ENCODE results near the gene HLF. TPM values are rescaled to one million over a fixed set of nuclear protein-coding genes. Genes with fewer than 3 reads are reported as not detected.

Gene HLF
- total and polyA plus RNA-seq, 8 donors: 1.6 to 42.4 (median 9.6) TPM

DNA sequence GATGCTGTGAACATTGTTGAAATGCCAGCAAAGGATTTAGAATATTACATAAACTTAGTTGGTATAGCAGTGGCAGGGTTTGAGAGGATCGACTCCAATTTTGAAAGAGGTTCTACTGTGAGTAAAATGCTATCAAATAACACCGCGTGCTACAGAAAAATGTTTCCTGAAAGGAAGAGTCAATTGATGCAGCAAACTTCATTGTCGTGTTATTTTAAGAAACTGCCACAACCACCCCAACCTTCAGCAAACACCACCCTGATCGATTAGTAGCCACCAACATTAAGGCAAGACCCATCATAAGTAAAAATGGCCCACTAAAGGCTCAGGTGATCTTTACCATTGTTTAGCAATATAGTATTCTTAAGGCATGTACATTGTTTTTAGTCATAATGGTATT, 27.3 kb downstream of the HLF start:
- no peak for DNase-seq
- WGBS, 5 donors: 84 to 92% (median 88%) methylated on average over 5 of the region's 5 CpGs
- Histone ChIP-seq H3K27ac (no peak overlapping the region), H3K27me3 (no peaks in the 10 kb centered on the region), H3K36me3 (no peaks in the 10 kb centered on the region), H3K4me3 (no peak overlapping the region), H3K4me1 (peaks cover 6 to 58% (median 25%) of the 10 kb centered on the region in 4 donors), H3K9me3 (no peaks in the 10 kb centered on the region)
- TF ChIP-seq, protein P1, sequence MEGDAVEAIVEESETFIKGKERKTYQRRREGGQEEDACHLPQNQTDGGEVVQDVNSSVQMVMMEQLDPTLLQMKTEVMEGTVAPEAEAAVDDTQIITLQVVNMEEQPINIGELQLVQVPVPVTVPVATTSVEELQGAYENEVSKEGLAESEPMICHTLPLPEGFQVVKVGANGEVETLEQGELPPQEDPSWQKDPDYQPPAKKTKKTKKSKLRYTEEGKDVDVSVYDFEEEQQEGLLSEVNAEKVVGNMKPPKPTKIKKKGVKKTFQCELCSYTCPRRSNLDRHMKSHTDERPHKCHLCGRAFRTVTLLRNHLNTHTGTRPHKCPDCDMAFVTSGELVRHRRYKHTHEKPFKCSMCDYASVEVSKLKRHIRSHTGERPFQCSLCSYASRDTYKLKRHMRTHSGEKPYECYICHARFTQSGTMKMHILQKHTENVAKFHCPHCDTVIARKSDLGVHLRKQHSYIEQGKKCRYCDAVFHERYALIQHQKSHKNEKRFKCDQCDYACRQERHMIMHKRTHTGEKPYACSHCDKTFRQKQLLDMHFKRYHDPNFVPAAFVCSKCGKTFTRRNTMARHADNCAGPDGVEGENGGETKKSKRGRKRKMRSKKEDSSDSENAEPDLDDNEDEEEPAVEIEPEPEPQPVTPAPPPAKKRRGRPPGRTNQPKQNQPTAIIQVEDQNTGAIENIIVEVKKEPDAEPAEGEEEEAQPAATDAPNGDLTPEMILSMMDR (IDR thresholded peaks at IDR 0.05): no peak
- TF ChIP-seq POLR2A (IDR thresholded peaks at IDR 0.05): no peak
- no peak for TF ChIP-seq POLR2AphosphoS5 (IDR thresholded peaks at IDR 0.05)
- TF ChIP-seq EP300 (IDR thresholded peaks at IDR 0.05): no peak
- intact Hi-C loops (cut with DNase I; ENCODE audit: low total_unique reads): no loop called here

DNA sequence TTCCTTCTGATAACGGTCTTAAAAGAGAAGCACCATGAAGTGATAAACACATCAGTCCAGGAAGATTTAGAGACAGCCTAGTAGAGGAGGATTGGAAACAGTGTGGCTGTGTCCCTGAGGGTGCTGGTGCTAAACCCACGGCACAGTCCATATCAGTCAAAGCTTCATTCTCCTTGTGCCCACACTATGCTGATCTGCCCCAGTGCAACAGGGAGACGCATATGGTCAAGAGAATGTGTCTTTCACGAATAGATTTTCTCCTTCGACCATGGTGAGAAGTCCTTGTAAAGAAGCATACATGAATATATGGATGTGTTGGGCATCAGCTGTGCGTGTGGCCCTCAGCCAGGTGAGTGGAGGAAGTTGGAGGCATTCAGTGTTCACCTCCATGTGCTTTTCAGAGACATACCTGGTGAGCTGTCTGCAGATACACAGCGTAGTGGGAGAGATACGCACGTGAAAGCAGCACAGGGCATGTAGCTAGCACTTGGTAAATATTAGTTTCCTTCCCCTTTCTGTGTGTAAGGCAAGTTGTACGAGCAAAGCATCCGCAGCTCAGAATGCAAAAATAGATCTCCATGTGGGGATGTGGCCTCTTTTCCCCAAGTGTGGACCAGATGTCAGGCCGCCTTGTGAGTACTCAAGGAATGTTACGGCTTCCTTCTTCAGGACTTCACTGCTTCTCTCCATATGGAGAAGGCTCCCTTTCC, 29.4 kb downstream of the HLF start:
- intact Hi-C loops (cut with DNase I; ENCODE audit: low total_unique reads): no loop called here
- Histone ChIP-seq H3K27ac (peak overlapping the region in 2 of 5 donors; percentile 5 to 27), H3K4me1 (peaks cover 0 to 40% (median 17%) of the 10 kb centered on the region in 4 donors), H3K27me3 (no peaks in the 10 kb centered on the region), H3K4me3 (no peak overlapping the region), H3K36me3 (no peaks in the 10 kb centered on the region), H3K9me3 (no peaks in the 10 kb centered on the region)
- no peak for DNase-seq
- WGBS, 5 donors: 64 to 83% (median 74%) methylated on average over 13 of the region's 13 CpGs
- TF ChIP-seq EP300 (IDR thresholded peaks at IDR 0.05) (no peak), POLR2A (IDR thresholded peaks at IDR 0.05) (no peak), POLR2AphosphoS5 (IDR thresholded peaks at IDR 0.05) (no peak)
- TF ChIP-seq, protein P1 (IDR thresholded peaks at IDR 0.05): no peak

DNA sequence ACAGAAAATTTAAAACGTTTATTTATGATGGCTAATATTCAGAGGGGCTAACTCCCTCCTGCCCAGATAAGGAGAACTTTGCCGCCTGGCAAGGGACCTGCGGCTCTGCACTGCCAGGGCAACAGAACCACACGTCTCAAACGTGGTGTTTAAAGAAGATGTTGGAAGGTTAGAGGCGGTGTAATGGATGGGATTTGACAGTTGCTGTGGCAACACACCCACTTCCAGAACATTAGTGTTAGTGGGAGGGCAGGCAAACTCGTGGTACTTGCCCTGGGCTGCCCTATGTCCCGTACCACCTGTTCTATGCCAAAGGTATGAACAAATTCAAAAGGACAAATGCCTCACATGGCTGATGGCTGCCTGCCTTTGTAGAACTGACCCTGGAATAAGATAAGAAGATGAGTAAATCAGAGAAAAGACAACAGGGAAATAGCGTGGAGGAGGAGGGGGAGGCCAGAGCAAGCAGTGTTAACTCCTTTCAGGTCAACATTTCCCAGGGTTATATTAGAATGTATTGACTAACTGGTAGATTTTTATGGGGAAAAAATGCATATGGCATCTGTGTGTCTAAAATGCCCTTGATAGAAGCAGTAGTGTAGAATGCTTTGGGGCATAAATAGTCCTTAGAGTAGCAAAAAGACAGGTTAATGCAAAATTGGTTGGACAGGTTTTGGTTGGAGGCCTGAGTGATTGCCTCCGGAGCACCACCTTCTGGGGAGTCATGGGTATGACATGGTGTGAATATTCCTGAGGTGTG, 30.8 kb downstream of the HLF start:
- intact Hi-C loops (cut with DNase I; ENCODE audit: low total_unique reads): no loop called here
- no peak overlapping the region for H3K4me3 ChIP-seq
- WGBS, 5 donors: 43 to 52% (median 49%) methylated on average over 10 of the region's 10 CpGs
- H3K36me3 ChIP-seq: no peaks in the 10 kb centered on the region
- H3K9me3 ChIP-seq: no peaks in the 10 kb centered on the region
- peaks cover 0 to 29% (median 13%) of the 10 kb centered on the region in 4 donors for H3K4me1 ChIP-seq
- H3K27me3 ChIP-seq: no peaks in the 10 kb centered on the region
- TF ChIP-seq EP300 (IDR thresholded peaks at IDR 0.05) (peak; percentile 51), POLR2A (IDR thresholded peaks at IDR 0.05) (no peak), POLR2AphosphoS5 (IDR thresholded peaks at IDR 0.05) (peak in 1 of 3 donors; percentile 72)
- TF ChIP-seq, protein P1 (IDR thresholded peaks at IDR 0.05): peak in 5 of 7 experiments; percentile 80 to 86 (median 84)
- peak overlapping the region in 2 of 5 donors; percentile 38 to 57 for H3K27ac ChIP-seq
- DNase-seq: peak; percentile 68 to 82

DNA sequence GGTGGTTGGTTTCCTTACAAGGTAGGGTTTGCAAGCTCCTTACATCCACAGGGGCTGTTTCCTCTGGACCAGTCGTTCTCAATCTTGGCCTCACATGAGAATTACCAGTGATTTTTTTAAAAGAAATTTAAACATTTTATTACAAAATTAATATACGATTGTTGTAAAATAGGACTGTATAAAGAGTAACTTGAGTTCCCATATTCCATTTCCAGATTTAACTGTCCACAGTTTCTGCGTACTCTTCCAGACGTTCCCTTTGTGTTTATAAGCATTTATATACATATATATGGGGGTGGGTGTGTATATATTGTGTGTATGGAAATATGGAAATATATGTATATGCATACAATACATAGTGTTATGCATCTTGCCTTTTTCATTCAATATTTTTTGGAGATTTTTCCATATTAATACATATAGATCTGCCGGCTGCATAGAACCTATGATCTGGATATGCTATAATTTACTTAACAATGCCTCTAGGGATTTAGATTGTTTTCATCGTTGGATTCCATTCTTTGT, 31.5 kb downstream of the HLF start:
- no peaks in the 10 kb centered on the region for H3K36me3 ChIP-seq
- H3K27me3 ChIP-seq: no peaks in the 10 kb centered on the region
- DNase-seq: no peak
- 52 to 56% (median 53%) methylated on average over 6 of the region's 6 CpGs for WGBS, 5 donors
- no peaks in the 10 kb centered on the region for H3K9me3 ChIP-seq
- H3K27ac ChIP-seq: peak overlapping the region in 1 of 5 donors; percentile 57
- peaks cover 0 to 31% (median 11%) of the 10 kb centered on the region in 4 donors for H3K4me1 ChIP-seq
- H3K4me3 ChIP-seq: no peak overlapping the region
- no peak for TF ChIP-seq POLR2AphosphoS5 (IDR thresholded peaks at IDR 0.05)
- TF ChIP-seq, protein P1 (IDR thresholded peaks at IDR 0.05): no peak
- TF ChIP-seq POLR2A (IDR thresholded peaks at IDR 0.05): no peak
- TF ChIP-seq EP300 (IDR thresholded peaks at IDR 0.05): no peak
- intact Hi-C loops (cut with DNase I; ENCODE audit: low total_unique reads): no loop called here

All from stomach (tissue), 9 donors.